Glutamatergic neuron (in vitro differentiated cells): ENCODE measurements around the gene PDYN. TPM values are rescaled to one million over a fixed set of nuclear protein-coding genes. Genes with fewer than 3 reads are reported as not detected.

ENCODE experiments used
- DNase-seq: peaks from one replicate; pipeline ENCODE4 v3.0.0; 2022
- H3K27ac Mint-ChIP-seq: one replicate; pipeline ENCODE4 v1.8.0; 2020; ENCODE audit warnings: mild to moderate bottlenecking, mixed read lengths, inconsistent platforms; ENCODE audit not compliant: unreplicated experiment
- H3K27me3 Mint-ChIP-seq: one replicate; pipeline ENCODE4 v1.8.0; 2020; ENCODE audit warnings: mild to moderate bottlenecking, moderate library complexity, mixed read lengths, inconsistent platforms; ENCODE audit not compliant: unreplicated experiment
- H3K36me3 Mint-ChIP-seq: one replicate; pipeline ENCODE4 v1.8.0; 2020; ENCODE audit warnings: mild to moderate bottlenecking, mixed read lengths, inconsistent platforms; ENCODE audit not compliant: unreplicated experiment
- H3K4me1 Mint-ChIP-seq: one replicate; pipeline ENCODE4 v1.8.0; 2020; ENCODE audit warnings: mild to moderate bottlenecking, low read depth, mixed read lengths, inconsistent platforms; ENCODE audit not compliant: unreplicated experiment
- H3K4me3 Mint-ChIP-seq: one replicate; pipeline ENCODE4 v1.8.0; 2020; ENCODE audit warnings: mild to moderate bottlenecking, mixed read lengths, inconsistent platforms; ENCODE audit not compliant: unreplicated experiment
- H3K9me3 Mint-ChIP-seq: one replicate; pipeline ENCODE4 v1.8.0; 2020; ENCODE audit warnings: mild to moderate bottlenecking, moderate library complexity, mixed read lengths, inconsistent platforms; ENCODE audit not compliant: unreplicated experiment
- total RNA-seq: library from RNA; stranded (reverse); fragmentation: NEBNext Ultra II Directional; extraction: Animal tissue kit (Norgen Biotek cat#: 25700); gene quantifications from one replicate; pipeline ENCODE4 v1.2.1, GENCODE V29; 2021; ENCODE audit not compliant: unreplicated experiment
- TF ChIP-seq, protein P1 (sequence below): fragments of 200-600 bp; sonication (generic); IDR thresholded peaks from one replicate; pipeline ENCODE4 v1.5.0; 2021; ENCODE audit not compliant: partially characterized antibody, unreplicated experiment

The PDYN gene
- total RNA-seq, 1 donor from 2014 or later = not detected

DNA sequence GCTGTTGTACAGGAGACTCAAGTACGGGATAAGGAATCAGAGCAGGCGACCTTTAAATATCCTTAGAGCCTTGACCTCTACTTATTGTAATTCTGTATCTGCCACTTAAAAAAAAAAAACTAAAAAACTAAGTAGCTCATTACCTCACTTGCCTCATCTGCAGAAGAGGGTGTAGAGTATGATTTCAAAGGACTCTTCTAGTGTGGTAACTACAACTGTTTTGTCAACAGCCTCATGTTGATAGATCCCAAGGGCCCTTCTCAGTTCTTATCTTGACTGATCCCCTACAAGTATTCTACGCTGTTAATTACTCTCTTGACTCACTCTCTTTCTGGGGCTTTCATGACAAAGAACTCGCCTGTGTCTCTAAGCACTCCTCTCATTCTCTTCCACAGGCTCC is 16.7 kb upstream of the PDYN start:
- no peaks in the 10 kb centered on the region for H3K36me3 Mint-ChIP-seq
- peaks cover 8% of the 10 kb centered on the region for H3K9me3 Mint-ChIP-seq
- H3K27ac Mint-ChIP-seq = no peak overlapping the region
- H3K27me3 Mint-ChIP-seq = peaks cover 3% of the 10 kb centered on the region
- TF ChIP-seq, protein P1, sequence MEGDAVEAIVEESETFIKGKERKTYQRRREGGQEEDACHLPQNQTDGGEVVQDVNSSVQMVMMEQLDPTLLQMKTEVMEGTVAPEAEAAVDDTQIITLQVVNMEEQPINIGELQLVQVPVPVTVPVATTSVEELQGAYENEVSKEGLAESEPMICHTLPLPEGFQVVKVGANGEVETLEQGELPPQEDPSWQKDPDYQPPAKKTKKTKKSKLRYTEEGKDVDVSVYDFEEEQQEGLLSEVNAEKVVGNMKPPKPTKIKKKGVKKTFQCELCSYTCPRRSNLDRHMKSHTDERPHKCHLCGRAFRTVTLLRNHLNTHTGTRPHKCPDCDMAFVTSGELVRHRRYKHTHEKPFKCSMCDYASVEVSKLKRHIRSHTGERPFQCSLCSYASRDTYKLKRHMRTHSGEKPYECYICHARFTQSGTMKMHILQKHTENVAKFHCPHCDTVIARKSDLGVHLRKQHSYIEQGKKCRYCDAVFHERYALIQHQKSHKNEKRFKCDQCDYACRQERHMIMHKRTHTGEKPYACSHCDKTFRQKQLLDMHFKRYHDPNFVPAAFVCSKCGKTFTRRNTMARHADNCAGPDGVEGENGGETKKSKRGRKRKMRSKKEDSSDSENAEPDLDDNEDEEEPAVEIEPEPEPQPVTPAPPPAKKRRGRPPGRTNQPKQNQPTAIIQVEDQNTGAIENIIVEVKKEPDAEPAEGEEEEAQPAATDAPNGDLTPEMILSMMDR = no peak
- DNase-seq = no peak
- H3K4me1 Mint-ChIP-seq = no peaks in the 10 kb centered on the region
- H3K4me3 Mint-ChIP-seq = no peak overlapping the region

DNA sequence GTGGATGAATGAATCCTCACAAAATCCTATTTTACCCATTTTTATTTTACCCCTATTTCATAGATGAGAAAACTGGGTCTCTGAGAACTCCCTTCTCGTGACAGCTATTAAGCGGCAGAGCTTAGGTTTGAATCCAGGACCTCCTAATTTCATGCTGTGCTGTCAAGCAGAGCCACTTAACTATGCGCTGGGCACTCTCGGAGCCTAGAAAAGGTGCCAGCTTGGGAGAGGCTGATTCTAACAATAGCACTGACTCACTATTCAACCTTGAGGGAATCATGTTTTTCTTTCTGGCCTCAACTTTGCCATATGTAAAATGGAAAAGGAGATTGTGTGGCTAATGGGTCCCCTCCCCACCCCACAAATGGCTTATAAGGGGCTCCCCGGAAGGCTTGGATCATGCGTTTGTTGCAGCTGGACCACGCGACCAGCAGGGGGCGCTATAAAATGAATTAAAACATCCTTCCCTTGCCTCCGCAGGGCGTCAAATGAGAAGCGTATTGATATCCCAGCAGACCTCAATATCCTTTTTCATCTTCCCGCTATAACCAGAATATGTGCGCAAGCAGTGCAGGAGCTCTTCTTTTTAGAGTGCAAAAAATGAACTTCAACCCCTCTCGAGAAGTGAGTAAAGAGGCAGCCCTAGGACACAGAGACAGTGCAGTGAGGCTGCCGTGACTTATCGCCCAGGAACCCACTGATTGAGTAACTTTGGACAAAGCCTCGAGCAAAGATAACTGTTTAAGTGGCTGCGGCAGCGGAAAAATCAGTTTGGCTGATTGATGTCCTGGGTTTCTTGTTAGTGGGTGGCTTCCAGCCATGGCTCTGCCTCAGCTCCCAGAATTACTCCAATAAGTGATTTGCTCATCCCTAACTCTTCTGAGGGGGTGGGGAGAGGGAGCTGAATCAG is 12.8 kb upstream of the PDYN start:
- Mint-ChIP-seq H3K4me3 (no peak overlapping the region), H3K4me1 (no peaks in the 10 kb centered on the region), H3K36me3 (no peaks in the 10 kb centered on the region), H3K27ac (no peak overlapping the region), H3K9me3 (peaks cover 6% of the 10 kb centered on the region), H3K27me3 (no peaks in the 10 kb centered on the region)
- peak; percentile 63 for DNase-seq
- TF ChIP-seq, protein P1 = peak; percentile 99

DNA sequence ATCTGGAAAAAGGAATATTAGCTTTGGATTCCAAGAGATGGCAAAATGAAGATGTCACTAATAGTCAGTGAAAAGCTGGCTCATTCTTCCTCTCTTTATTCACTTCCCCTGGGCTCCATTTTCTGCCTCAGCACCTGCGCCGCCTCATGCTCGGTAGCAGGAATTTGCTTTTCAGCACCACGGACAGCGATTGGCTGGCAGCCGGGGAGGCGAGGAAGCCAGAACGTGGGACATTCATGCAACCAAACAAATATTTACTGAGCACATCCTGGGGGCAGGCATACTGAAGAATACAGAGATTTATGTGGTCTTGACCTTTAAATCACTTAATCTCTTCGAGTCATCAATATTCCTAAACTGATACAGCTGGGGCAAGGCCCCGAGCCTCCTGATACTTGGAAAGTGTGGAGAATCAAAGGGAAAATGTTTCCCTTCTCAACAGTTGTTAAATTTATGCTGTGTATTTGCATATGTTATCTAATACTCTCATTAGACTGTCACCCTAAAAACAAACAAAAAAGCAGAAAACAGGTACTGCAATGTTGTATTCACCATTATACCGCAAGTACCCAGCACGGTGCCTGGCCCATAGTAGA is 12.1 kb upstream of the PDYN start:
- Mint-ChIP-seq H3K27me3 (no peaks in the 10 kb centered on the region), H3K9me3 (peaks cover 6% of the 10 kb centered on the region)
- peak; percentile 41 for DNase-seq

DNA sequence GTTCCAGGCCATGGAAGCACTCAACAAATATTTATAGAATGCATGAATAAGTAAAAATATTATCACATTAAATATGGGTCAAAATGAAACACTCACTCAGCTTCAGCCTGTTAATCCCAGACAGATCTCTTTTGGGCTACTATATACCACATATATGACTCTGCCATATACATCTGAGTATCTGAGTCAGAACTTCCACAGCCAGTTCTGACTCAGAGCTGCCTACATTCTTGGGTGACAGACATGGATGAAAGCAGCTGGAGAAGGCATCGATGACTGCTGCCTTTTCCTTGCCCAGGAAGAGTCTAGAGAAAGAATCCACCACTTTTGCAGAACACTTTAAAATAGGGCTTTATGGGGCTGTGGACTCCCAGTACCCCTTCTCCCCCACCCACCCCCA is 11.5 kb upstream of the PDYN start:
- no peaks in the 10 kb centered on the region for H3K27me3 Mint-ChIP-seq
- no peak for DNase-seq
- no peak overlapping the region for H3K4me3 Mint-ChIP-seq

More for the DNA sequence above, 12.1 kb upstream of the PDYN start:
- Mint-ChIP-seq H3K4me1 (no peaks in the 10 kb centered on the region), H3K4me3 (no peak overlapping the region), H3K36me3 (no peaks in the 10 kb centered on the region), H3K27ac (no peak overlapping the region)
- TF ChIP-seq, protein P1 = no peak

More for the DNA sequence above, 11.5 kb upstream of the PDYN start:
- H3K9me3 Mint-ChIP-seq = peaks cover 6% of the 10 kb centered on the region
- H3K36me3 Mint-ChIP-seq = no peaks in the 10 kb centered on the region
- H3K27ac Mint-ChIP-seq = no peak overlapping the region
- H3K4me1 Mint-ChIP-seq = no peaks in the 10 kb centered on the region
- TF ChIP-seq, protein P1 = no peak
